Measurements from ENCODE around the gene SCN5A.

Gene SCN5A

GRCh38 chr3:38534180-38534579, 115.3 kb downstream of the SCN5A start:
- no peak for DNase-seq

- DNase-seq = no peak
Measured at GRCh38 chr3:38533285-38533976, 116.1 kb downstream of the SCN5A start.

GRCh38 chr3:38532529-38532928, 117.0 kb downstream of the SCN5A start:
- DNase-seq = no peak

- DNase-seq = no peak
Measured at GRCh38 chr3:38528457-38528856, 121.0 kb downstream of the SCN5A start.

GRCh38 chr3:38526792-38527191, 122.7 kb downstream of the SCN5A start:
- DNase-seq = no peak

GRCh38 chr3:38524141-38524739, 125.2 kb downstream of the SCN5A start:
- no peak for DNase-seq

DNA sequence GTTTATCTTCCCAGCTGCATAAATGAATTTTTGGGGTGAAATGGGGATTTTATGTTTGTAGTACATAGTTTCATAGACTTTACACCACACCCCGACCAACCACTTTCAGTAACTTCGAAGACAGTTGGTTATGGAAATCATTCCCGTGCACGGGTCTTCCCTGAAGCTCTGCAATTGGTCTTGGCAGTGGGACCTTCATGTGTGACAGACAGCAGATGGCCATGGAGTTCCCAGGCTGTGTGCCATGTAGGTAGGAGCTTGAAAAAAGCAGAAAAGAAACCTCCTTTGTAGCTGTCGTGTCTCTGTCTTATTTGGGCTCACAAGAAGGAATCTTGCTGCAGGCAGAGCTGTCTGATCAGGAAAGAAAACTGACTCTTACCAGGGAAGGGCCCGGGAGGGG, 127.5 kb downstream of the SCN5A start:
- no peak for DNase-seq

DNA sequence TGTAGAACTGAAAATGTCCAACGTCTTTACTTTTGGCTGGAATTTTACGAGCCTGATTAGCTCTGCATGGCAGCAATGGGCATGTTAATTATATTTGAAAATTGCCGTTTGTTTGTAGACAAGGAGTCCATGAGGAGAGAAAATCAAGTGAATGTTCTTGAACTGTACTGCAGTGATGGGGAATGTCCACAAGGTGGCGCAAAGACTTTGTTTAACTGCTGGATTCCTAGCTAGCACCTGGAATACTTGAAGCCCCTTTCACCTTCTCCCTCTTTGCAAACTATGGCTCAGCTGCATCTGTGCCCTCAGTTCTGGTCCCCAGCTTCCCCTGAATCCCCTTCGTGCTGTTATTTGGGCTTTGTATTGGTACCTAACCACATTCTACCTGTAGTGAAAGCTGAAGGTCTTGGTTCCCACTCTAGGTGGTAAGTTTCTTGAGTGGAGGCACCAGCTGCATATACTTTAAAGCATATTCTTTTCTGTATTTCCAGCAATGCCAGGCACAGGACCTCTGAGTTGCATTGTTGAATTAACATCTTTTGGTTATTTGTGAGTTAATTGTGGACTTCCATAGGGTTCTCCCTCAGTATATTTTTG, 128.0 kb downstream of the SCN5A start:
- DNase-seq = no peak

DNA sequence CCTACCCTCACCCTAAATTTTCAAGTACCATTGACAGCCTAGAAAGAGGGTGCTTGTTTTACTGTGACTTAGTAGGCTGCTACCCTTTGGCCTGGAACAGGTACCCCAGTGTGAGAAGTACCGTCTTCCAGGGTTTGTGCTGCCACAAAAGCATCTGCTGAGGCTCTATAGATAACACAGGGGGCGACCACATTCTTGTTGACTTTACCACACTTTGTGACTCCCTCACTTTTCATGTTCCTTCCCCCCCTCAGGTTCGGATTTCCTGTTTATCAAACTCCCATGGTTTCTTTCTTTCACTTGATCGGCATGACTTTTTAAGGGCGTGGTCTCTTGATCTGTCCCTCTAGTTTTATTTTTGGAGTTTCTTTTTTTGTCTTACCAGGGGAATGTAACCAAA, 129.8 kb downstream of the SCN5A start:
- no peak for DNase-seq

DNA sequence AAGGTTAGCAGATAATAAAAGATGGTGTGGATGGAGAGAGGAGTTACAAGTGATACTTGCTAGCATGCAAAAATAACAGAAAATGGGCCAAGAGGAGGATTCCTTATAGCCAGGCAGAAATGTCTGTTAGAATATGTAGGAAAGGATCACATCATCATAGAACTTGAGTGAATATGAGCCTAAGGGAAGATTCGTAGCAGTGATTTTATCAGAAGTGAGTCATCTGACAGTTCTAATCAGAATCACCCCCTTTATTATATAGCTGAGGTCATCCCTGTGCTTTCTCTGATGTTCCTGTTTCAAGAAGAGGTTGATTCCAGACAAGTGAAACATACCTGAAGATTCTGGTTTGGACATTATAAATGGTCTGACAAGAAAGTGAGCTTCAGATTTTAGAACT, 130.5 kb downstream of the SCN5A start:
- DNase-seq = no peak

GRCh38 chr3:38516669-38517068, 132.8 kb downstream of the SCN5A start:
- no peak for DNase-seq

DNA sequence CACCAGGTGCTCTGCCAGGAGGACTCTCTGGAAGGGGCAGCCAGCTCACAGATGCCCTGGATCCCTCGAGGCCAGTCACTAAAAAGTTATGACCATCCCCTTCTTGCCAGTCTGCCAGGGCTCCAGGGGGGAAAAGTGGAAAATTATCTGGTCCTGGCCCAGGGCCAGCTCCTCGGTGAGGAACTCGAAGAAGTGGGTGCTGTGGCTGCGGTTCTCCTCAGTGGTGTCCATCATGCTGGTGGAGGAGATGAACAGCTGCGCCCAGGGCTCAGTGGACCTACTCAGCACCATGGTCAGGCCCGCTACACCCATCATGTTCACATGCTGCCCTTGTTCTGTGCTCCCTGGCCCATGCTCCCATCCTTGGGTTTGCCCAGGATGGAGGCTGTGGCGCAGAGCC, 134.1 kb downstream of the SCN5A start:
- DNase-seq = no peak

- DNase-seq = no peak
Measured at GRCh38 chr3:38511546-38511945, 137.9 kb downstream of the SCN5A start.

DNA sequence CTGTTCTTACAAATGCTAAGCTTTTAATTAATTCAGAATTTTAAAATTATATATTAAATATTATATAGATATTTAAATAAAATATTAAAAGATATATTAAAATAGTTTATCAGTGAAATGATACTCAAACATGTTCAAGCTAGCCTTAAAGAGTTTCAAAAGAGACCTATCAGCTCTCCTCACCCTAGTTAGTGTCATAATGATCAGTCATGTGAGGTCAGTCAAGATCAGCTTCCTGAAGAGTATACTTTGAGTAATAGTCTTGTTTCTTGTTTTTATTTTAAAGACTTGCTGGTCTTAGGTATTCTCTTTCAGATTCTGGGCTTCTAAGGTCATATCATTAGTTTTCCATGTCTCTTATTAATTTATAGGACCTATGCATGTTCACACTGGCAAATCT, 138.9 kb downstream of the SCN5A start:
- no peak for DNase-seq

DNA sequence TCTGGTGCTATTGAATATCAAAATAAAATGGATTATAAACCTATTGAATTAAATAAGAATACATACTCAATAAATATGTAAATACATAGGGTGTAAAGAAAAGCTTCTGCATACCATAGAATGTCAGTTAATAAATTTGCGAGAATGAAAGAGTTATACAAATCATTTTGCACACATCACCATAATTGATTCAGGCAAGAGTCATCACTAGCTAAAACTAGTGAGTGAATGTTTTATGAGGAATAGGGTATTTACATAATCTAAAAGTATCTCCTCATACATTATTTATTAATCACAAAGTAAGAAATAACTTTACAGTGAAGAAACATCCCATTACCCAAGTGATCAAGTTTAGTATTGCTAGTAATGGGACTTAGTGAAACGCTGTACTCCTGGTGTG, 139.8 kb downstream of the SCN5A start:
- DNase-seq = no peak

GRCh38 chr3:38507120-38507519, 142.4 kb downstream of the SCN5A start:
- no peak for DNase-seq

DNA sequence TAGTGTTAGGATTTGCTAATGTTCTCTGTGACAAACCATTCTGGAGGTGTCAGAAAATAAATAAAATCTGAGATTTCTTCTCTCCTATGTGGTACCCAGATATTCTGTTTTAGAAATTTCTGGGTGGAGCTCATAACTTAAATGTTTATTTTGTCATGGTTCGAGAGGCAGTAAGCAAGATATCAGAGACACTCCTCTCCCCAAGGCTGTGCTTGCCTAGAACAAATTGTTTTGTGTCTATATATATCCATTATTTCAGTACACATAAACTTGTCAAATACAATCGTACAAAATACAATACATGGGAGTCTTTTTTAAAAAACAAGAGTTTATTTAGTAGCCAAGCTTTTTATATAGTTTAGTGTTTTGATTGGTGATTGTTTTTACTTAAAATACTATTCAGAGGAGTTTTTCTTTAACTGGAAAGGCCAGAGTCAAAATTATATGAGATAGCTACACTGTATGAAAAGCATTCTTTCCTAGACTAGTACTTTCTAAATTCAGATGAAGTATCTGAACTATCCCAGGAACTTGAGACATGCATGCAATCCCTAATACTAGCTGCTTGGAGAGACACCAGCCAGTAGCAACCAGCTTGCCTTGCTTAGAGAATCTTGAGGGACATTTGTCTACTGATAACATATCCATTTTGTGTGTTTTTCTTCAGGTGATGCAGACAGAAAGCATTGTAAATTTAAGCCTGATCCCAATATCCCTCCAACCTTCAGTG, 148.6 kb downstream of the SCN5A start:
- DNase-seq = no peak
